Measurements from ENCODE around the gene DUOX2.
A peak's percentile ranks its signal among the peaks of the same experiment; 100 is the strongest.
"Not testable (repeated sequence)": the region's sequence is repeated elsewhere in the genome, so short reads cannot be mapped to it uniquely, and the experiment has no call there.

The DUOX2 gene

GRCh38 chr15:45141386-45141785 lies 27.4 kb upstream of the DUOX2 start:
- in situ Hi-C loops (cut with HindIII; ENCODE audit: low pct_ligation_motif_present, low pct_unique_long_range_greater_than_20kb, low sequenced_read_pairs): no loop called here
- no peak for DNase-seq

DNA sequence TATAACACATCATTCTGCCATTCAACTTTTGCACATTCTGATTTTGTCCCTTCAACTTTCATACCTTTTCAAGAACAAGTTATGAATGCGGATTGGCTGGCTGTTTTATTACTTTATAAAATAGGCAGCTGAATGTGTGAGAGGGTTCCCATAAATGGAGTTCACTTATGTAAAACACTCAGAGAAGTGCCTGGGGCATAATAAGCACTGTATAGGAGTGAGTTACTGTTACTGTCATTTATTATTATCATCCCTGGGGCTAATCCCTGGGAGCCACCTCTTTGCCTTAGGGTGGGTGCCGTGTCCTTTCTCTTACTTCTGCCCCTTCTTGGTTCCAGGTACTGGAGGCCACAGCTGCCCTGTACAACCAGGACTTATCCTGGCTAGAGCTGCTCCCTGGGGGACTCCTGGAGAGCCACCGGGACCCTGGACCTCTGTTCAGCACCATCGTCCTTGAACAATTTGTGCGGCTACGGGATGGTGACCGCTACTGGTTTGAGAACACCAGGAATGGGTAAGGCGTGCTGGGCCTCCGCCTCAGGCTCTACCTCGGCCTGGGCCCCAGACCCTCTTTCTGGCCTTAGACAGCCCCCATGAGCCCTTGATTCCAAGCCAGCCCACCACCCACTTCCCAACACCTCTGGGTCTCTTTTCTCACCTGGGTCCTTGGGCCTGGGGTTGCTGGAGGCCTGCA lies 26.7 kb upstream of the DUOX2 start:
- no peak for DNase-seq
- in situ Hi-C loops (cut with HindIII; ENCODE audit: low pct_ligation_motif_present, low pct_unique_long_range_greater_than_20kb, low sequenced_read_pairs): no loop called here

DNA sequence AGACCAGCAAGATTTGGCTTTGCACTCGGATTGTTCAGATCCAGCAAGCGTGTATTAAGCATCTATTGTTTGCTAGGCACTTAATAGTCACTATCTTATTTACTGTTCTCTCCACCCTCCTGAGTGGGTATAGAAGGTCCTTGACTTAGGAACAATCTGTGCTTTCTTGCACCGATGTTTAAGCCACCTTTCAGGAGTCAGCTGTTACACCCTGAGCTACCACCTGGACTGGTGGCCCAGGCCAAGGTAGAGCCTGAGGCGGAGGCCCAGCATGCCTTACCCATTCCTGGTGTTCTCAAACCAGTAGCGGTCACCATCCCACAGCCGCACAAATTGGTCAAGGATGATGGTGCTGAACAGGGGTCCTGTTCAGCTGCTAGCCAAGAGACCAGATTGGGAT lies 25.8 kb upstream of the DUOX2 start:
- no peak for DNase-seq
- in situ Hi-C loops (cut with HindIII; ENCODE audit: low pct_ligation_motif_present, low pct_unique_long_range_greater_than_20kb, low sequenced_read_pairs): no loop called here

- DNase-seq: no peak
- in situ Hi-C loops (cut with HindIII; ENCODE audit: low pct_ligation_motif_present, low pct_unique_long_range_greater_than_20kb, low sequenced_read_pairs): no loop called here
Observed at GRCh38 chr15:45138814-45139765, 25.1 kb upstream of the DUOX2 start.

DNA sequence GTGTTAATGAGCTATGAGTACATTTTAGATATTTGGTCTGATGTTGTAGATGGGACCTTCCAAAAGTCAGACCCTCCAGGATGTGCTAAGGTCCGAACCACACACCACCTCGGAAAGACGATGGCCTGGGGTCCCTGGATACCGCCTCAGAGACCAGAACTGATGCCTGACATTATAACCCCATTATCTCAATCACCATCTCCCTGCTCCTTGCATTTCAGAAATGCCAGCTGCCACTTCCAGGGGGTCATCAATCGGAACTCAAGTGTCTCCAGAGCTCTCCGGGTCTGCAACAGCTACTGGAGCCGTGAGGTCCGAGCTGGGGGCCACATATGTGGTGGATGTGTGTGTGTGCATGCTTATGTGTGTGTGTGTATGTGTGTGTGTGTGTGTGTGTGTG lies 23.7 kb upstream of the DUOX2 start:
- in situ Hi-C loops (cut with HindIII; ENCODE audit: low pct_ligation_motif_present, low pct_unique_long_range_greater_than_20kb, low sequenced_read_pairs): no loop called here
- no peak for DNase-seq

GRCh38 chr15:45136378-45136764 lies 22.4 kb upstream of the DUOX2 start:
- in situ Hi-C loops (cut with HindIII; ENCODE audit: low pct_ligation_motif_present, low pct_unique_long_range_greater_than_20kb, low sequenced_read_pairs): no loop called here
- no peak for DNase-seq

DNA sequence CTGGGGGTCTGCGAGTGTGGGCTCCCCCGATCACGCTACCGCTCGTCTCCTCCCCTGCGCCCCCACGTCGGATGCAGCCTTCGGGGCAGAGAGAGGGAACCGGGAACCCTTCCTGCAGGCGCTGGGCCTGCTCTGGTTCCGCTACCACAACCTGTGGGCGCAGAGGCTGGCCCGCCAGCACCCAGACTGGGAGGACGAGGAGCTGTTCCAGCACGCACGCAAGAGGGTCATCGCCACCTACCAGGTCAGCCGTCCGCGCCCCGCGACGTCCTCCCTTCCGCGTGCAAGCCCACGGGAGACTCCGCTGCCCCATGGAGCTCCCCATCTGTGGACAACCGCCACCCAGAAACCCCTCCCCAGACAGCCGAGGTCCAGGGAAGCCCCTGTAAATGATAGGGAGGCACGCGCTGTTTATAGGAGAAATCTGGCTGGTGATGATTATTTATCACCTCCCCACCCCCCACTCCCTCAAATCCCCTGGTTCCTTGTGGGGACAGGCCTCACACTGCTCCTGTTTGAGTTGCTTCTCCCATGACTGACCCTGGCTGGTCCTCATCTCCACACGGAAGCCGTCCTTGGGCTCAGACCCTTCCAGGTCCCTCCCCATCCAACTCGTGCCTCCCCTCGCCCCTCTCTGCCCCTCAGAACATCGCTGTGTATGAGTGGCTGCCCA lies 21.9 kb upstream of the DUOX2 start:
- in situ Hi-C loops (cut with HindIII; ENCODE audit: low pct_ligation_motif_present, low pct_unique_long_range_greater_than_20kb, low sequenced_read_pairs); DNase-seq: not testable (repeated sequence)

GRCh38 chr15:45134682-45135604 lies 21.0 kb upstream of the DUOX2 start:
- no peak for DNase-seq
- in situ Hi-C loops (cut with HindIII; ENCODE audit: low pct_ligation_motif_present, low pct_unique_long_range_greater_than_20kb, low sequenced_read_pairs): no loop called here

DNA sequence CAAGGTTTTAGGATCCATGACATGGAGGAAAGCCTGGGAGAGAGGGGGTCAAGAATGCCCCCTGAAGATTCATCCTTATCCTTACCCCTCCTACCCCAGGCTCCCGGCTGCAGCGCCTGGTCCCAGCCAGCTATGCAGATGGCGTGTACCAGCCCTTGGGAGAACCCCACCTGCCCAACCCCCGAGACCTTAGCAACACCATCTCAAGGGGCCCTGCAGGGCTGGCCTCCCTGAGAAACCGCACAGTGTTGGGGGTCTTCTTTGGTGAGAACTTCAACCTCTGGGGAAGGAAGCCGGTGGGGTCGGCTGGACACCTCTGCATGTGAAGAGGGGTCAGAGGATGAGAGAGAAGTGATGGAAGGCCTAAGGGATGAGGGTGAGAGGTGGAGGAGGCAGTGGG lies 20.1 kb upstream of the DUOX2 start:
- no peak for DNase-seq
- in situ Hi-C loops (cut with HindIII; ENCODE audit: low pct_ligation_motif_present, low pct_unique_long_range_greater_than_20kb, low sequenced_read_pairs): no loop called here

DNA sequence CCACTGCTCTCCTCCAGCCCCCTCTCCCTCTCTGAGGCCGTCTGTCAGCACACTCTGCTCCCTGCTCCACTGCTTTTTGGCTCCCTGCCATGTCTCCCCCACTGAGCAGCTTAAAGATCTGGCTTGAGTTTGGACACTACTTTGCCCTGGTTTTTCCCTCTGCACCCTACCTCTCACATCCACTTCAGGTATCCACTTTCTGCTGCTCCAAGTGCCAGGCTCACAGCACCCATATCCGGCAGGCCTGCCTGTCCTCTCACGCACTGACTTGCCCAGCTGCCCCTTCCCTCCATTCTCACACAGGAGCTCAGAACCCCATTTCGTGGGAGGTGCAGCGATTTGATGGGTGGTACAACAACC lies 19.6 kb upstream of the DUOX2 start:
- in situ Hi-C loops (cut with HindIII; ENCODE audit: low pct_ligation_motif_present, low pct_unique_long_range_greater_than_20kb, low sequenced_read_pairs): no loop called here
- DNase-seq: no peak

- in situ Hi-C loops (cut with HindIII; ENCODE audit: low pct_ligation_motif_present, low pct_unique_long_range_greater_than_20kb, low sequenced_read_pairs): no loop called here
Observed at GRCh38 chr15:45132844-45133560, 19.0 kb upstream of the DUOX2 start.

GRCh38 chr15:45131510-45131909 lies 17.5 kb upstream of the DUOX2 start:
- in situ Hi-C loops (cut with HindIII; ENCODE audit: low pct_ligation_motif_present, low pct_unique_long_range_greater_than_20kb, low sequenced_read_pairs): no loop called here
- no peak for DNase-seq

More at GRCh38 chr15:45132844-45133560, 19.0 kb upstream of the DUOX2 start:
- no peak for DNase-seq

GRCh38 chr15:45130291-45131000 lies 16.5 kb upstream of the DUOX2 start:
- in situ Hi-C loops (cut with HindIII; ENCODE audit: low pct_ligation_motif_present, low pct_unique_long_range_greater_than_20kb, low sequenced_read_pairs): no loop called here

DNA sequence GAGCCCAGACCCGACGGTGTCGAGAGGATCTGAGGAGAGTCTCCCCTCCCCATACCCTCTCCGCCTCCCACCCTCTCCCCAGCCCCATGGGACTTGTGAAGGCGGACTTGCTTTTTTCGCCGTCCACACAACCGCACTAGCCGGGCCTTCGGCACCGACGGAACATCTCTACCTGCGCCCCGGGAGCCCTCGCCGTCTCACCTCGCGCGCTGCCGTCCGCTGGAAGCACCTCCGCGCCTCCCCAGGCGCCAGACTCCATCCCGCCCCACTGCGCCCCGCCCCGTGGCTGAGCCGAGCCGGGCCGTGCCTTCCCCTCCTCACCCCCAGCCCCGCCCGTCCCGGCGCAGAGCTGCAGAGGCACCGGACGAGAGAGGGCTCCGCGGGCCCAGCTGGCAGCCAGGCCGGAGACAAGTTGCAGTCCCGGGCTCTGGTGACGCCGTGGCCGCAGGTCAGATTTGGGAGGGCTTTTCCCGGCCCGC lies 15.7 kb upstream of the DUOX2 start, which contains the start of the genes DUOX1 and DUOXA1:
Gene DUOX1 (plus strand): TSS at position 344 of the 479 bp plus-strand sequence. CDS start 1,973 bp downstream, outside the sequence.
Gene DUOXA1 (minus strand): TSS at position 229 of the 479 bp plus-strand sequence. CDS start 6,865 bp downstream, outside the sequence.
- in situ Hi-C loops (cut with HindIII; ENCODE audit: low pct_ligation_motif_present, low pct_unique_long_range_greater_than_20kb, low sequenced_read_pairs): no loop called here
- DNase-seq: no peak

More at GRCh38 chr15:45130291-45131000, 16.5 kb upstream of the DUOX2 start:
- DNase-seq: no peak

DNA sequence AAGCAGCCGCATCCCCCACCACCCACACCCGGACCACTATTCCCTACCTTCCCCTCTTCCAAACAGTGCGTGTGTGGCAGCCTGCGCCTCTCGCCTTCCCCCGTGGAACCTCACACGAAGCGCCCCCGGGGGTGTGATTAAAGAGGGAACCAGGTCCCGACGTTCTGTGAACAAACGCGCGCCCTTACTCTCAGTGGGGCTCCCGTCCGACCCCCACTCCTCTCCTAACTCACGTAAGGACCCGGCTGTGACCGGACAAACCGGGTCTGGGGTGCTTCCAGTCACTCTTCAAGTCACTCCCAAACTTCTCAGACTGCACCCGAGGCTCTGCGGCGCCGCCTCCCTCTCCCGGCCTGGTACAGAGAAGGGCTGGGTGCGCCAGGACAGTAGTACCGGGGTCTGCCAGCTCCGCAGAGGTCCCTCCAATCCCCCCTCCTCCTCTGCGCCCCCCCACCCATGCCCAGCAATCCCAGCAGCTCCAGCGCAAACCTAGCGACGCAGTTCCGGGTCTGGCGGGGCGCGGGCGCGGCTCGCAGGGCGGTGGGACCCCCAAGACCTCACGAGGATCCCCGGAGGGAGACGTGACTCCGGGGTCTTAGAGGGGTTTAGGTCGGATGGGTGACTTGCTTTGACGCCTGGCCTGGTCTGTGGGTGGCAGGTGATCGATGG lies 15.1 kb upstream of the DUOX2 start:
- in situ Hi-C loops (cut with HindIII; ENCODE audit: low pct_ligation_motif_present, low pct_unique_long_range_greater_than_20kb, low sequenced_read_pairs): no loop called here
- DNase-seq: no peak

DNA sequence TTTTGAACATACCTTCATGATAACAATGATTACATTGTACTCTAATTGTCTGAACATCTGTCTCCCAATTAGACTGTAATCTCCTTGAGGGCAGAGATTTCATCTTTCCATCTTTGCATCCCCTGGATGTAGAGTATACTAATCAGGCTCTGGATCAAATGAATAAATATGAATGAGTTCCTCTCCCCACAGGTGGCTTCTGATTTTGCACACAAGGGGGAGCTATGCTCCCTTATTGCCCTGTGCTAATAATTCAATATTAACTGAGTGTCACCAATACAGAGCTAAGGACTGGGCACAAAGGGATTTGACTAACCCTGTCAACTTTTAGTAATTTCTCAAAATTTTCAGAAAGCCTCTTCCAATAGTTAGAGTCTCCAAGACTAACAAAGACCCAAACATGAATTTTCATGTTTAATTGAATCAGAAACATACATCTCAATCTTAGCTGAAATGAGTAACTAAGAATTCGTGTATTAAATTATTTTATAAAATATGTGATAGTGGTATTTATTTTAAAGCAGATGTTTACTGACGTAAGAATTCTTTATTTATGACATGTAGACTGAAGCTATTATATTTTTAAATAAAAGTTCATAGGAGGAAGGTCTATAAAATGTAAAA lies 12.7 kb upstream of the DUOX2 start:
- in situ Hi-C loops (cut with HindIII; ENCODE audit: low pct_ligation_motif_present, low pct_unique_long_range_greater_than_20kb, low sequenced_read_pairs): no loop called here
- peak; percentile 48 for DNase-seq

Measured in ACHN (cell line).